Stimulated activated memory B cell treated with anti-CD40 and anti-IgM and Interleukin-4, amounts not matched to agents 10 μg/mL and 1 μg/mL and 100 μg/mL, for 72 hours (primary cell): ENCODE measurements around the gene SRPK1.

Experiments used
- ATAC-seq: fragments of 150-1000 bp; cut with Tn5 transposase; 2 replicates; pipeline ENCODE4 v1.10.0; 2021
- H3K27ac Mint-ChIP-seq: one replicate; pipeline ENCODE4 v1.8.0; 2022; ENCODE audit warnings: mild to moderate bottlenecking, mixed read lengths
- H3K27me3 Mint-ChIP-seq: one replicate; pipeline ENCODE4 v1.8.0; 2022; ENCODE audit warnings: mixed read lengths
- H3K36me3 Mint-ChIP-seq: one replicate; pipeline ENCODE4 v1.8.0; 2022; ENCODE audit warnings: mixed read lengths
- H3K4me1 Mint-ChIP-seq: one replicate; pipeline ENCODE4 v1.8.0; 2022; ENCODE audit warnings: mixed read lengths
- H3K4me3 Mint-ChIP-seq: one replicate; pipeline ENCODE4 v1.8.0; 2022; ENCODE audit warnings: mild to moderate bottlenecking, moderate library complexity, mixed read lengths
- H3K9me3 Mint-ChIP-seq: one replicate; pipeline ENCODE4 v1.8.0; 2022; ENCODE audit warnings: mixed read lengths

SRPK1 gene

DNA sequence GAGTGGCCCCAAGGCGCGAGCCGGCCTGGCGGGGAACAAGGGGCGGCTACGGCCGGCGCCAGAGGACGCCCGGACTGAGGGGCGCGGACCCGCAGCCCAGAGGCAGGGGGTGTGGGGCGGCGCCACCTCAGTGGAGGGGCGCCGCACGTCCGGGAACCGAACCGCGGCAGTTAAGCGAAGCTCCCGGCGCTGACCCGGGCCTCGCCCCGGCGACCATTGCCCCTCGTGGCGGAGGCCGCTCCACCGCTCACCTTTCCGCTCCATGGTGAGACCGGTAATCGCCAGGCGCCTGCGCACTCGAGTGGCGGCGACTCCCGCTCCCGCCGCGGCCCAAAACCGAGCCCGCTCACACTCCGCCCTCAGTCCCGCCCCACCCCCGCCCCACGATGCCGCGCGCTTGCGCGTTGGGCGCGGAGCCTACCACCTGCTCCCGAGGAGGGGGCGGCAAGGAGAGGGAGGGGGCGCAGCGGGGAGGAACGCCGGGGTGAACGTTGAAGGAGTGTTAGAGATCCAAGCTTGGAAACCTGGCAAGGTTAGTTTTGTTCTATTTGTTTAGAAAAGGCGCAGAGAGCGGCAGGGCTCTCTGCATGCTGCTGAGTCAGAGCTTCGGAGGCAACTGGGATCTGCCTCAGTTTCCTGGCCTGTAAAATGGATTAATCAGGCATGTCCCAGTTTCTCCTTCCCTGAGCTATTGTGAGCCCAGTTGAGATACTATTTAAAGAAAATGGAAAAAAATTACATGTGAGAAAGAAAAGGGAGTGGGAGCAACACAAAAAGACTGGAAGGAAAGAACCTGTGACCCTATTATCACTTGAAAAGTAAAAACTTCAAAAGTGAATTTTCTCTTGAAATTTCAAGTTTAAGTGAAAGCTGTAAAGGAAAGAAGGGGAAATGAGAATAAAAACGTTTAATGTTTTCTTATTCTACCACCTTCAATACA lies at the start of gene SRPK1:
TSS of gene SRPK1 (minus strand) at position 306 of the 940 bp plus-strand sequence. CDS start at position 264, 42 bp downstream.
- H3K27ac Mint-ChIP-seq, result peak within 1 kb of the TSS; percentile 94
- peaks cover 55% of the 10 kb centered on the region for H3K4me1 Mint-ChIP-seq
- ATAC-seq, result peak; percentile 94
- no peaks in the 10 kb centered on the region for H3K9me3 Mint-ChIP-seq
- peaks cover 4% of the 10 kb centered on the region for H3K36me3 Mint-ChIP-seq
- H3K27me3 Mint-ChIP-seq, result no peaks in the 10 kb centered on the region
- peak within 1 kb of the TSS; percentile 98 for H3K4me3 Mint-ChIP-seq

DNA sequence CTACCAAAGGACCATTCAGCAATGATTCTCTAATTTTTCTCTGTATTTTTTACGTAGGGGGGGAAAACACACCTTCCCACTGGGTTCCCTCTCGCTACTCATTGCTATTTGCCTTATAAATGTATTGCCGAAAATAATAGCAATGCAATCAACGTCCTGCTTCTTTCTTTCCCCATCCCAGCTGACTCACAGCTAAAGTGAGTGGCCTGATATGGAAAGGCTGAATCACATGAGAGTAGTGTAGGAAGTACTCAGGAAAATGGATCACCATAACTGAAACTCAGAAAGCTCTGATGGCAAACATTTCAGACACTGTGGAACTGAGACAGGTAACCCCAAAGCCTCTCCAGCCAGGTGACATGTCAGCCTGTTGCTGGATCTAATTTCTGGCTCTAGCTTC lies 49.3 kb upstream of the SRPK1 start:
- H3K27ac Mint-ChIP-seq, result no peak overlapping the region
- H3K4me3 Mint-ChIP-seq, result no peak overlapping the region
- H3K27me3 Mint-ChIP-seq, result no peaks in the 10 kb centered on the region
- no peaks in the 10 kb centered on the region for H3K36me3 Mint-ChIP-seq
- no peak for ATAC-seq
- peaks cover 8% of the 10 kb centered on the region for H3K4me1 Mint-ChIP-seq
- no peaks in the 10 kb centered on the region for H3K9me3 Mint-ChIP-seq

DNA sequence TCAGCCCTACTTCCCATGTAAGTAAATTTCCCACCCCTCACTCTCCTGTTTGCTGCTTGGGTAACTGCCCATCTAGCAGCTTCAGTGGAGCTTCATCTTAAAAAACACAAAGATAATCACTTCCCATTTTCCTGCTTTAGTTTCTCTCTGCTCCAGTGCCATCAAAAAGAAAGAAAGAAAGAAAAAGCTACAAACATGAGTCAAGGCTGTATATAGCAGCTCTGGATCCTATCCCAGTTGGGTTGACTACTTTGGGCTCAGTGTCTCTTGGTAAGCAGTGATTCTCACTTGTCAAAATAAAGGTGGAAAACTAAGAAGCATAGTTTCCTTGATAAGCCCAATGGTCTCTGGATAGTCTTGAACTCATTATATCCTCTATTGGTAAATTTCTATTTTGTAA lies 48.7 kb upstream of the SRPK1 start:
- Mint-ChIP-seq H3K27ac (no peak overlapping the region), H3K4me1 (peaks cover 8% of the 10 kb centered on the region), H3K9me3 (no peaks in the 10 kb centered on the region), H3K36me3 (no peaks in the 10 kb centered on the region), H3K4me3 (no peak overlapping the region), H3K27me3 (no peaks in the 10 kb centered on the region)
- no peak for ATAC-seq

DNA sequence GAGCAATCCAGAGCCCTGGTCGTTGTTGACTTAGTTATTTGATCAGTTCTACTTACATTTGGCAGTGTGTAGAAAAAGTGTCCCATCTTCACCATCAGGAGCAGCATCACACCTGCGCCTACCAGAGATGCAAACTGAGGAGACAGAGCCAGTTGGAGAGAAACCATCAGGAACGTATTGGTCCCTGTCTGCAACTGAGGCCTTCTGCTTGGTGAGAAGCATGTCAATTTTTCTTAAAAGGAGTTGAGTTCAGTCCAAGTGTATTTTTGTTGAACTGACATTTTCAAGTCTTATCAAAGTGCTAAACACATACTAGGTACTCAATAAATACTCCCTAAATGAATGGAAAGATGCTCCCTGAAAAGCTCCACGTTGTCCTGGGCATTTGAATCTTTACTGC lies 47.9 kb upstream of the SRPK1 start:
- H3K4me3 Mint-ChIP-seq, result no peak overlapping the region
- ATAC-seq, result no peak
- no peaks in the 10 kb centered on the region for H3K9me3 Mint-ChIP-seq
- H3K27me3 Mint-ChIP-seq, result no peaks in the 10 kb centered on the region
- peaks cover 5% of the 10 kb centered on the region for H3K4me1 Mint-ChIP-seq
- H3K36me3 Mint-ChIP-seq, result no peaks in the 10 kb centered on the region
- no peak overlapping the region for H3K27ac Mint-ChIP-seq

DNA sequence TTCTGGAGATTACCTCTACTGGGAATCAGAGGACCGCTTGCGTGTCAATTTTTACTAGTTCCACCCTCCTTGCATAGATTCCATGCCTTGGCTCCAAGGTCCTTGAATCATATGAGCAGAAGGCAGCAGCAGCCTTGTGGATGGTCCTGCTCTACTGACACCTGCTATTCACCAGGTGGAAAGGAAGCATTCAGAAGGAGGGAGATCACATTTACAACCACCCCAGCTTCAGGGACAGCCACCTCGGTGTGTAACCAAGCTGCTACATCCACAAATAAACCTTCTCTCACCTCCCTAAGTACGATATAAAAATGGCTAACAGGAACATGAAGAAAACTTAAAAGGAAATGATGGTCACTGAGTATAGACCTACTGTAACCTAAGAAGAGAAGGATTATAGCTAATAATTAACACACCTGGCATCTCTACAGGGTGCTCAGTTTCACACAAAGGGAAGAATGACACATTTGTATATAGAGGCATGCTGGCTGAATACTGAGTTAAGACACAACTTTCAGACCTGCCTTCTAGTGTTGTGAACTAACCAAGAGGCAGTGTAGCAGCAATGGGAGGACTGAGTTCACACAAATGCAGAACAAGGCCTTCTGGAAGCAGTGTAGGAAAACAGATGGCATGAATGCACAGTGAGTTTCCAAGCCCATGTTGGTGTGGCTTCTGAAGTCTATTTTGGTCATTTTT lies 46.3 kb upstream of the SRPK1 start:
- Mint-ChIP-seq H3K4me3 (no peak overlapping the region), H3K27ac (no peak overlapping the region), H3K4me1 (no peaks in the 10 kb centered on the region), H3K36me3 (no peaks in the 10 kb centered on the region), H3K27me3 (peaks cover 12% of the 10 kb centered on the region), H3K9me3 (no peaks in the 10 kb centered on the region)
- ATAC-seq, result no peak

DNA sequence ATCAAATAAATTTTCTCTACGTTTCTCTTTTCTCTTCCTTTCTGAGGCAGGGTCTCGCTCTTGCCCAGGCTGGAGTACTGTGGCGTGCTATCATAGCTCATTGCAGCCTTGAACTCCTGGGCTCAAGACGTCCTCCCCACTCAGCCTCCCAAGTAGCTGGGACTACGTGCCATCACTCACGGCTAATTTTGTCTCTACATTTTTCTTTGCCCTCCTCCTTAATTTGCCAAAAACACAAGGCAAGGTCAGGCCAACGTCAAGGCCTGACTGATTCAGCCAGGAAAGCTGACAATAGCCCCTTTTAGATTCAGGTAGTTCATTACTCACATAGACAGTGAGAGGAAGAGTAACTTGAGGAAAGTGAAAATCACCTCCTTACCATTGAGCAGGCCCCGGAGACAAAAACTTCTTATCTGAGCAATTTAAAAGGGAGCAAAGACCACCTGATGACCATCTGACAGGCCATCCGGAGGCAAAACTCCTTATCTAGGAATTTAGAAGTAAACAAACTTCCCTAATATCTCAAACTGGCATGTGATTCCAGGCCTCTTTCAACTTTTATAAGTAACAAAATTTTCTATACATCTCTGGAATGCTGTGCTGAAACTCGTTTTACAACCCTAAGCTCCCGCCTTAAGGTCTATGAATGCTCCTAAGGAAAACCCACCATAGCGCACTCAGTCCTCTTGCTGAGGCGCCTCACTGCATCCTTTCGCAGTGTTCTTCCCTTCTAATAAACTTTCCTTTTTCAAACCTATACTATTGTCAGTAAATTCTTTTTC lies 42.1 kb upstream of the SRPK1 start:
- Mint-ChIP-seq H3K27ac (no peak overlapping the region), H3K4me1 (no peaks in the 10 kb centered on the region), H3K27me3 (peaks cover 34% of the 10 kb centered on the region), H3K36me3 (no peaks in the 10 kb centered on the region), H3K4me3 (no peak overlapping the region), H3K9me3 (no peaks in the 10 kb centered on the region)
- ATAC-seq, result no peak

DNA sequence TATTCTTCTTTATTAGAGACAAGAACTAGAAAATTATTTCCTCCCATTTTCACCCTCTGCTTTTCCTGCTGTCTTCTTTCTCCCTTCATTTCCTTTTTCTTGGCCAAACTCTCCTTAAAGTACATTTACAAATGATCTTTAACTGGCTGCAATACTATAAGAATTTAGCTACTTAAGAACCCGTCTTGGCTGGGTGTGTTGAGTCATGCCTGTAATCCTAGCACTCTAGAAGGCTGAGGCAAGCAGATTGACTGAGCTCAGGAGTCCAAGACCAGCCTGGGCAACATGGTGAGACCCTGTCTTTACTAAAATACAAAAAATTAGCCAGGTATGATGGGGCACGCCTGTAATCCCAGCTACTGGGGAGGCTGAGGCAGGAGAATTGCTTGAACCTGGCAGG lies 39.3 kb upstream of the SRPK1 start:
- Mint-ChIP-seq H3K27ac (no peak overlapping the region), H3K27me3 (peaks cover 41% of the 10 kb centered on the region), H3K36me3 (no peaks in the 10 kb centered on the region), H3K4me1 (no peaks in the 10 kb centered on the region), H3K4me3 (no peak overlapping the region), H3K9me3 (no peaks in the 10 kb centered on the region)
- no peak for ATAC-seq

DNA sequence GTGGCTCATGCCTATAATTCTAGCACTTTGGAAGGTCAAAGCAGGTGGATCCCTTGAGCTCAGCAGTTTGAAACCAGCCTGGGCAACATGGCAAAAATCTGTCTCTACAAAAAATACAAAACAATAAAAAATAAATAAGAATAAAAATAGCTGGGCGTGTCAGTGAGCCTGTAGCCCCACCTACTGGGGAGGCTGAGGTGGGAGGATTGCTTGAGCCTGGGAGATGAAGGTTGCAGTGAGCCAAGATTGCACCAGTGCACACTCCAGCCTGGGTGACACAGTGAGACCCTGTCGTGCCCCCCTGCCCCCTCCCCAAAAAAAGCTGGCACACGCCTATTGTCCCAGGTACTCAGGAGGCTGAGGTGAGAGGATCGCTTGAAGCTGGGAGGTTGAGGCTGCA lies 35.1 kb upstream of the SRPK1 start:
- Mint-ChIP-seq H3K36me3 (no peaks in the 10 kb centered on the region), H3K4me3 (no peak overlapping the region), H3K4me1 (no peaks in the 10 kb centered on the region), H3K9me3 (no peaks in the 10 kb centered on the region), H3K27ac (no peak overlapping the region), H3K27me3 (peaks cover 19% of the 10 kb centered on the region)
- ATAC-seq, result no peak

DNA sequence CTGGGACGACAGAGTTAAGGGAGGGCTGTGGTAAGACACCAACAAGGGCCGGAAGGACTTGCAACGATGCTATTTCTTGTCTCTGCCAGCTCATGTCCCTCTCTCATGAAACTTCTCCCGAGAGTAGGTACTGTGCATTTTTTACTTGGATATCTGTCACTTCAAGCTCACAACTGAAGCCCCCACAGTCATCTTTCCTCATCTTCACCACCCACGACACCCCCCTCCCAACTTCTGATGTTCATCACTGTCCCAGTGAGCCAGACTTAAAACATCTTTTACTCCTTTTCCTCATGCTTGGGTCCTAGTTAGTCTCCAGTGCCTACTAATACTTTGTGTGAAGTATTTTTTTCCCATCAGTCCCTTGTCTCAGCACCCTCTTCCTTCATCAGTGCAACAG lies 34.6 kb upstream of the SRPK1 start:
- no peak overlapping the region for H3K4me3 Mint-ChIP-seq
- no peaks in the 10 kb centered on the region for H3K4me1 Mint-ChIP-seq
- H3K27ac Mint-ChIP-seq, result no peak overlapping the region
- no peaks in the 10 kb centered on the region for H3K36me3 Mint-ChIP-seq
- no peaks in the 10 kb centered on the region for H3K9me3 Mint-ChIP-seq
- ATAC-seq, result no peak
- H3K27me3 Mint-ChIP-seq, result peaks cover 19% of the 10 kb centered on the region

DNA sequence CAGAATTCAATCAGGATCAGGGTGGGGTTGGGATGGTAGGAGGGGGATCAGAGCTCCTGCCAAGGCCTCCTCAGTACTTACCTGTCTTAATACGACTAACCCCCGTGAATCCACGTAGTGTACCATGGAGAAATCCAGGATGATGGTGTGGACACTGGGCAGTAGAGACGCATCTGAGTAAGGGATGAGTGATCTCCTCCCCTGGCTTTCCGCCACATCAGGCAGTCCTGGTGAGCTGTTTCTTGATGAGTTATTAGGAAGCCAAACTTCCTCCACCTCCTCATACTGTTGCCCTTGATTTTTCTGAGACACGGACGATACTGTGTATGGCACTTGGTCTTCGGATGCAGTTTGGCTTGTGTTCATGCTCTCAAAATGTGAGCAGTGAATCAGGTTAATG lies 34.2 kb upstream of the SRPK1 start:
- no peaks in the 10 kb centered on the region for H3K4me1 Mint-ChIP-seq
- H3K9me3 Mint-ChIP-seq, result no peaks in the 10 kb centered on the region
- H3K27ac Mint-ChIP-seq, result no peak overlapping the region
- H3K4me3 Mint-ChIP-seq, result no peak overlapping the region
- H3K27me3 Mint-ChIP-seq, result peaks cover 19% of the 10 kb centered on the region
- no peaks in the 10 kb centered on the region for H3K36me3 Mint-ChIP-seq
- no peak for ATAC-seq

DNA sequence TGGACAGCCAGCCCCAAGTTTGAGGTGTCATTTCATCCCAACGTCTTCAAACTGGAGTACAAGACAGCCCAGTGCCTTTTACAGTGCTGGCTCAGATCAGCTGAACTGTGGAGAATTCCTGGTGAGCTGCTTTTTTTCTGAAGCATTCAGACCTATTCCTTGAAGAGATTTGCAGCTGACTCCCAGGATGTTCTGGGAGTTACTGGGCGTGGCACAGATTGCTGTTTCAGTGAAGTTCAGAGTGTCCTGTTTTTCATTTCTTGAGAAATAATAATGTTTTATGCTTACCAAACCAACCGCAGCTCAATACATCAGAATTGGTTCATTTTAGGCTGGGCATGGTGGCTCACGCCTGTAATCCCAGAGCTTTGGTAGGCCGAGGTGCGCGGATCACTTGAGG lies 33.4 kb upstream of the SRPK1 start:
- no peaks in the 10 kb centered on the region for H3K9me3 Mint-ChIP-seq
- ATAC-seq, result no peak
- no peaks in the 10 kb centered on the region for H3K4me1 Mint-ChIP-seq
- peaks cover 19% of the 10 kb centered on the region for H3K27me3 Mint-ChIP-seq
- no peak overlapping the region for H3K27ac Mint-ChIP-seq
- H3K4me3 Mint-ChIP-seq, result no peak overlapping the region
- no peaks in the 10 kb centered on the region for H3K36me3 Mint-ChIP-seq

DNA sequence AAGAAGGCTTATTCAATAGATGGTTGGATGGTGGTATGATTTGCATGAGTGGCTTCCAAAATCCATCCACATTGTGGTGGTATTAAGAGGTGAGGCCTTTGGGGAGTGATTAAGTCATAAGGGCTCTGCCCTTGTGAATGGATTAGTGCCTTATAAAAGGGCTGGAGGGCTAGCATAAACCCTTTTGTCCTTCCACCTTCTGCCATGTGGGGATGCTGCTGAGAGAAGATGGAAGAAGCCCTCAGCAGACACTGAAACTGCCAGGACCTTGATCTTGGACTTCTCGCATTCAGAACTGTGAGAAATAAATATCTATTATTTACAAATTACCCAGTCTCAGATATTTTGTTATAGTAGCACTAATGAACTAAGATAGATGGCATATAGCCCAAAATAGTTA lies 27.8 kb upstream of the SRPK1 start:
- no peak for ATAC-seq
- Mint-ChIP-seq H3K27me3 (no peaks in the 10 kb centered on the region), H3K9me3 (no peaks in the 10 kb centered on the region)

DNA sequence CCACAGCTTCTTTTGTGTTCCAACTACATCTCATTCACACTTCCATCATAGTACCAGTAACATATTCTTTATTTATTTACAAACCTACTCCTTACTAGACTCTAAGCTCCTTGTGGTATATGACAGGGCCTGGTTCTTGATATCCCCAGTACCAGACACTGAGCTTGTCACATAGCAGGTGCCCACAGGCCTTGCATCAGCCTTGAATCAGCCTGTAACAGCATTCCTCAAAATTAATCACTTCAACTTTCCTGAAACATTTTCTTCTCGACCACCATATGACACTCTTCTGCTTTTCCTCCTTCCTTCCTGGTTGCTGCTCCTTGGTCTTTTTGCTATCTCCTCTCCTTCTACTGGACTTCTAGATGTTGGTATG lies 24.7 kb upstream of the SRPK1 start:
- H3K4me1 Mint-ChIP-seq, result no peaks in the 10 kb centered on the region
- H3K27ac Mint-ChIP-seq, result no peak overlapping the region
- no peaks in the 10 kb centered on the region for H3K27me3 Mint-ChIP-seq
- H3K4me3 Mint-ChIP-seq, result no peak overlapping the region
- no peaks in the 10 kb centered on the region for H3K36me3 Mint-ChIP-seq
- peaks cover 3% of the 10 kb centered on the region for H3K9me3 Mint-ChIP-seq
- ATAC-seq, result no peak

More for the DNA sequence above, 27.8 kb upstream of the SRPK1 start:
- no peak overlapping the region for H3K4me3 Mint-ChIP-seq
- no peaks in the 10 kb centered on the region for H3K36me3 Mint-ChIP-seq
- no peak overlapping the region for H3K27ac Mint-ChIP-seq
- H3K4me1 Mint-ChIP-seq, result no peaks in the 10 kb centered on the region

DNA sequence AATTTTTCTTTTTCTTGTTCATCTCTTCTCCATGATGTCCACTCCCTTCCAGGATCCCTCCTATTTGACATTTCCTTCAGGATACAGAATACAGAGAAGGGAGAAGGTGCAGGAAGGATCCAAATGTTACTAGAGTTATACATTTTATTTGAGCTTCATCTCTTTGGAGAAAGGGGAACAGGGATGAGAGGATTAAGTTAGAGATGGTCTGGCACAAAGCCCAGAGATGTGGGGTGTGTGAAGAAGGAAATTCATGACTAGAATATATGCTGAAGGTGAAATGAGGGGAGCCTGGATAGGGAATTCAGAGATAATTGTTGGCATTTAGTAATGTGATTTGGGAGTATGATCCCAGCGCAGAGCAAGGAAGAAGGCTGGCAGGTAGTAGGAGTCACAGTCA lies 22.5 kb upstream of the SRPK1 start:
- peaks cover 8% of the 10 kb centered on the region for H3K36me3 Mint-ChIP-seq
- no peak overlapping the region for H3K4me3 Mint-ChIP-seq
- H3K27me3 Mint-ChIP-seq, result no peaks in the 10 kb centered on the region
- no peak for ATAC-seq
- H3K9me3 Mint-ChIP-seq, result peaks cover 5% of the 10 kb centered on the region
- no peaks in the 10 kb centered on the region for H3K4me1 Mint-ChIP-seq
- H3K27ac Mint-ChIP-seq, result no peak overlapping the region

DNA sequence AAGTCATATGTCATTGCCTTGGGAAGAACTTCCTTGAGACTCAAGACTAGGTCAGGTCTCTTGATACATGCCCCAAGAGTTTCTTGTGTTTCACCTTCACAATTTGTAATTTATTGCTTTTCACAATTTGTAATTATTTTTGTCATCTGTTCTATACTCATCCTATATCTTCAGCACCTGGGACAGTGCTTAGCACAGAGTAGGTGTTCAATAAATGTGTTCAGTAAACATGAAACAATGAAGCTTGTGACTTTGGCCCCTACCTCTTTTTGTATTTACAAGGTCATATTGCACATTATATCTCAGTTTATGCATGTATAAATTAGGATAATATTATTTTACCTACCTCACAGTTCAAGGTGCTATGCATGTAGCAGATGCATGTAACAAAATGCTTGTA lies 21.5 kb upstream of the SRPK1 start:
- no peak overlapping the region for H3K4me3 Mint-ChIP-seq
- H3K9me3 Mint-ChIP-seq, result peaks cover 5% of the 10 kb centered on the region
- H3K27ac Mint-ChIP-seq, result no peak overlapping the region
- H3K4me1 Mint-ChIP-seq, result no peaks in the 10 kb centered on the region
- H3K27me3 Mint-ChIP-seq, result no peaks in the 10 kb centered on the region
- peaks cover 8% of the 10 kb centered on the region for H3K36me3 Mint-ChIP-seq
- ATAC-seq, result no peak
